ENCODE data around the gene NCF4.

NCF4 gene

DNA sequence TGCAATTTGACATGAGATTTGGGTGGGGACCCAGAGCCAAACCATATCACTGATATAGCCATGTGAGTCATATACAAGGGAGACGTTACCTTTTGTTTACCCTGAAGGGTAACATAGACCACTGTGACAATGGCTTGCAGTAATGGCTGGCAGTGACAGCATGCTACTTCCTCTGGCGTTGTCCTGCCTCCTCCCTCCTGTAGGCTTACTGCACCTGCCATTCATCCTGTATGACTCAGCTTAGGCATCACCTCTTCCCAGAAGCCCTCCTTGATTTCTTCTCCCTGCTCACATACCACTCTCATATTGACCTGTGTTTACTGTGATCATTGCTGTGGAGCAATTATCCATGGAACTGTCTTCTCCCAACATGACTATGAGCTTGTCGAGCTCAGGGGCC is 32.0 kb upstream of the NCF4 start (continued):
- TF ChIP-seq ZNF394 (tag by site-specific recombination; IDR thresholded peaks at IDR 0.05; ENCODE audit: borderline replicate concordance), result no peak
- no peak for TF ChIP-seq IKZF3 (tag by site-specific recombination; IDR thresholded peaks at IDR 0.05)
- no peak for TF ChIP-seq ZNF626 (tag by site-specific recombination; IDR thresholded peaks at IDR 0.05)
- no peak for TF ChIP-seq ZNF747 (tag by site-specific recombination; IDR thresholded peaks at IDR 0.05)
- no peak for TF ChIP-seq MZF1 (tag by site-specific recombination; IDR thresholded peaks at IDR 0.05; ENCODE audit: borderline replicate concordance)

- H3K4me3 ChIP-seq (ENCODE audit: low read depth, low read length), result no peak overlapping the region
- no peak overlapping the region for H3K27ac ChIP-seq (ENCODE audit: extremely low read depth, low read depth, low read length)
- no peaks in the 10 kb centered on the region for H3K36me3 ChIP-seq (ENCODE audit: control insufficient read depth in 2 of 2, insufficient read depth in 1 of 2, low read length in 2 of 2)
- CTCF ChIA-PET, result interaction anchor here (0.6 to 1.5 kb wide), 4 partner anchors 24 to 148 kb away, joined by 3 to 9 read pairs (median 6); no protein-coding TSS in a partner anchor
- POLR2A ChIA-PET, result no interaction called here
- no peaks in the 10 kb centered on the region for H3K4me1 ChIP-seq (ENCODE audit: control insufficient read depth, insufficient read depth, low read length)
- H3K9me3 ChIP-seq (ENCODE audit: control insufficient read depth, insufficient read depth, low read depth, low read length), result no peaks in the 10 kb centered on the region
- TF ChIP-seq ZNF248 (tag by site-specific recombination; IDR thresholded peaks at IDR 0.05), result no peak
- TF ChIP-seq ZNF510 (tag by site-specific recombination; IDR thresholded peaks at IDR 0.05; ENCODE audit: insufficient replicate concordance), result no peak
- no peak for TF ChIP-seq SCRT1 (tag by site-specific recombination; IDR thresholded peaks at IDR 0.05; ENCODE audit: borderline replicate concordance)
- TF ChIP-seq ZNF114 (tag by site-specific recombination; IDR thresholded peaks at IDR 0.05), result no peak
- TF ChIP-seq KLF8 (tag by site-specific recombination; IDR thresholded peaks at IDR 0.05), result no peak
- TF ChIP-seq, protein P1, sequence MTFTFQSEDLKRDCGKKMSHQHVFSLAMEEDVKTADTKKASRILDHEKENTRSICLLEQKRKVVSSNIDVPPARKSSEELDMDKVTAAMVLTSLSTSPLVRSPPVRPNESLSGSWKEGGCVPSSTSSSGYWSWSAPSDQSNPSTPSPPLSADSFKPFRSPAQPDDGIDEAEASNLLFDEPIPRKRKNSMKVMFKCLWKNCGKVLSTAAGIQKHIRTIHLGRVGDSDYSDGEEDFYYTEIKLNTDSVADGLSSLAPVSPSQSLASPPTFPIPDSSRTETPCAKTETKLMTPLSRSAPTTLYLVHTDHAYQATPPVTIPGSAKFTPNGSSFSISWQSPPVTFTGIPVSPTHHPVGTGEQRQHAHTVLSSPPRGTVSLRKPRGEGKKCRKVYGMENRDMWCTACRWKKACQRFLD (tag by site-specific recombination; IDR thresholded peaks at IDR 0.05), result no peak
- no peak for TF ChIP-seq ZNF214 (tag by site-specific recombination; IDR thresholded peaks at IDR 0.05; ENCODE audit: borderline replicate concordance)
- no peak for TF ChIP-seq ZNF610 (tag by site-specific recombination; IDR thresholded peaks at IDR 0.05; ENCODE audit: borderline replicate concordance)
- TF ChIP-seq ZEB2 (tag by site-specific recombination; IDR thresholded peaks at IDR 0.05), result no peak
- no peak for TF ChIP-seq ZSCAN18 (tag by site-specific recombination; IDR thresholded peaks at IDR 0.05)
- no peak for TF ChIP-seq ZNF391 (tag by site-specific recombination; IDR thresholded peaks at IDR 0.05; ENCODE audit: borderline replicate concordance, low read depth)
- no peak for TF ChIP-seq ZNF324 (tag by site-specific recombination; IDR thresholded peaks at IDR 0.05)
- TF ChIP-seq ZNF433 (tag by site-specific recombination; IDR thresholded peaks at IDR 0.05; ENCODE audit: low read depth), result no peak
- no peak for TF ChIP-seq SCRT2 (tag by site-specific recombination; IDR thresholded peaks at IDR 0.05)
- no peak for TF ChIP-seq ZBTB21 (tag by site-specific recombination; IDR thresholded peaks at IDR 0.05)
- TF ChIP-seq ZNF658 (tag by site-specific recombination; IDR thresholded peaks at IDR 0.05), result no peak
These were observed 31.3 kb upstream of the NCF4 start for GRCh38 chr22:36829370-36830002.

- Histone ChIP-seq H3K27ac (ENCODE audit: extremely low read depth, low read depth, low read length) (no peak overlapping the region), H3K4me3 (ENCODE audit: low read depth, low read length) (no peak overlapping the region), H3K36me3 (ENCODE audit: control insufficient read depth in 2 of 2, insufficient read depth in 1 of 2, low read length in 2 of 2) (no peaks in the 10 kb centered on the region), H3K4me1 (ENCODE audit: control insufficient read depth, insufficient read depth, low read length) (no peaks in the 10 kb centered on the region), H3K9me3 (ENCODE audit: control insufficient read depth, insufficient read depth, low read depth, low read length) (no peaks in the 10 kb centered on the region)
- TF ChIP-seq ZNF341 (tag by site-specific recombination; IDR thresholded peaks at IDR 0.05; ENCODE audit: low read depth), result no peak
- no peak for TF ChIP-seq PRDM4 (tag by site-specific recombination; IDR thresholded peaks at IDR 0.05)
- TF ChIP-seq REST (tag by site-specific recombination; IDR thresholded peaks at IDR 0.05), result no peak
- no peak for TF ChIP-seq ZNF600 (tag by site-specific recombination; IDR thresholded peaks at IDR 0.05)
- ChIA-PET POLR2A (no interaction called here), CTCF (interaction anchor here (0.8 to 2.9 kb wide), 3 partner anchors 26 to 141 kb away, joined by 3 to 18 read pairs (median 6); no protein-coding TSS in a partner anchor)
These were observed 30.2 kb upstream of the NCF4 start for GRCh38 chr22:36830601-36831000.

Measured in HEK293 (cell line).